Endothelial cell of umbilical vein (primary cell): Measurements from ENCODE around the gene ACTR2. TPM values are rescaled to one million over a fixed set of nuclear protein-coding genes. Genes with fewer than 3 reads are reported as not detected.

Experiments
- BruUV-seq: library from RNA; stranded (reverse); fragments of 400-500 nt; replicated peaks from 2 replicates; lab custom pipeline; 2021; lab: Mats Ljungman, UMichigan
- CTCF ChIA-PET: fragments of 300-600, 350-600 bp; sonication (Branson Sonifier 250); formaldehyde crosslinking; loops from one replicate; lab custom pipeline; 2021; ENCODE audit warnings: antibody characterized with exemption, inconsistent platforms; lab: Charles Lee
- POLR2A ChIA-PET: fragments of 300-600, 350-600 bp; sonication (Branson Sonifier 250); formaldehyde crosslinking; loops from one replicate; lab custom pipeline; 2021; ENCODE audit warnings: antibody characterized with exemption, inconsistent platforms; lab: Charles Lee
- DNase-seq: peaks from one replicate; pipeline ENCODE4 v3.0.0-alpha.2; 2011; ENCODE audit warnings: low read depth, low spot score
- FAIRE-seq: peaks from 2 replicates; lab custom pipeline; 2011; peaks lifted over from hg19 to GRCh38; lab: Jason Lieb, UNC
- H2AFZ ChIP-seq: 2 replicates; pipeline ENCODE4 v1.6.0; 2012; ENCODE audit warnings: low read depth, low read length, control low read depth, inconsistent platforms
- H3K27ac ChIP-seq: 2 replicates; pipeline ENCODE4 v1.5.1; 2011; ENCODE audit warnings: low read depth, mild to moderate bottlenecking, control low read depth, low read length, moderate library complexity; ENCODE audit not compliant: insufficient read depth
- H3K27me3 ChIP-seq, 2 experiments: 2 replicates each; pipeline versions ENCODE4 v1.6.0 to v1.6.1; 2011; ENCODE audit warnings: low read length in 2 of 2, mixed read lengths in 1 of 2; ENCODE audit not compliant: control insufficient read depth in 2 of 2, insufficient read depth in 2 of 2
- H3K36me3 ChIP-seq, 2 experiments: 2 replicates in 1 of 2; 3 replicates in 1 of 2; pipeline ENCODE4 v1.5.1; 2011; ENCODE audit warnings: low read length in 2 of 2, mild to moderate bottlenecking in 1 of 2, moderate library complexity in 1 of 2; ENCODE audit not compliant: control insufficient read depth in 2 of 2, insufficient read depth in 2 of 2; ENCODE audit errors: extremely low read depth in 1 of 2
- H3K4me1 ChIP-seq: 3 replicates; pipeline ENCODE4 v1.5.1; 2011; ENCODE audit warnings: mild to moderate bottlenecking, low read length; ENCODE audit not compliant: control insufficient read depth, insufficient read depth; ENCODE audit errors: extremely low read depth
- H3K4me2 ChIP-seq: 2 replicates; pipeline ENCODE4 v1.6.1; 2011; ENCODE audit warnings: low read length, control low read depth, mixed read lengths; ENCODE audit not compliant: insufficient read depth
- H3K4me3 ChIP-seq, 3 experiments: fragments of 200-600 bp in 1 of 3; sonication (generic), shearing (Covaris generic) in 1 of 3; replicated peaks in 1 of 3; 2 replicates each; pipeline ENCODE4 v1.5.1; 2011 to 2016; ENCODE audit warnings: control low read depth in 3 of 3, low read length in 3 of 3, mild to moderate bottlenecking in 2 of 3, inconsistent platforms in 1 of 3, low read depth in 1 of 3, moderate library complexity in 1 of 3; ENCODE audit not compliant: insufficient read depth in 1 of 3
- H3K79me2 ChIP-seq: 2 replicates; pipeline ENCODE4 v1.6.0; 2012; ENCODE audit warnings: low read length, inconsistent platforms; ENCODE audit not compliant: control insufficient read depth, insufficient read depth
- H3K9ac ChIP-seq: replicated peaks from 2 replicates; pipeline ENCODE3; 2011; ENCODE audit warnings: low read length, control low read depth; ENCODE audit not compliant: insufficient read depth; ENCODE audit errors: extremely low read depth
- H3K9me1 ChIP-seq: replicated peaks from 3 replicates; pipeline ENCODE4 v1.6.0; 2011; ENCODE audit warnings: mild to moderate bottlenecking, low read length; ENCODE audit not compliant: control insufficient read depth, insufficient read depth; ENCODE audit errors: extremely low read depth
- H3K9me3 ChIP-seq: replicated peaks from 2 replicates; pipeline ENCODE4 v1.5.1; 2012; ENCODE audit warnings: low read length, inconsistent platforms; ENCODE audit not compliant: control insufficient read depth, insufficient read depth
- H4K20me1 ChIP-seq: replicated peaks from 2 replicates; pipeline ENCODE3; 2011; ENCODE audit warnings: mild to moderate bottlenecking, low read length; ENCODE audit not compliant: control insufficient read depth, insufficient read depth; ENCODE audit errors: extremely low read depth
- EZH2 ChIP-seq: IDR thresholded peaks from 2 replicates; pipeline ENCODE4 v1.6.1; 2012; ENCODE audit warnings: borderline replicate concordance, low read depth, mild to moderate bottlenecking, moderate library complexity, low read length, inconsistent platforms; ENCODE audit not compliant: severe bottlenecking
- FOS ChIP-seq: IDR thresholded peaks from 2 replicates; pipeline ENCODE4 v1.6.1; 2011; ENCODE audit warnings: mild to moderate bottlenecking, low read length, moderate library complexity, borderline replicate concordance; ENCODE audit not compliant: insufficient read depth
- GATA2 ChIP-seq: IDR thresholded peaks from 2 replicates; pipeline ENCODE4 v1.7.0; 2011; ENCODE audit warnings: low read depth, mild to moderate bottlenecking, moderate library complexity, mixed read lengths, low read length; ENCODE audit not compliant: insufficient read length, insufficient read depth
- JUN ChIP-seq: IDR thresholded peaks from 2 replicates; pipeline ENCODE4 v1.6.1; 2011; ENCODE audit warnings: borderline replicate concordance, low read depth; ENCODE audit not compliant: insufficient read length, insufficient read depth
- MYC ChIP-seq: IDR thresholded peaks from one replicate; pipeline ENCODE4 v1.6.1; 2011; ENCODE audit warnings: mild to moderate bottlenecking, low read depth, low read length
- POLR2A ChIP-seq: IDR thresholded peaks from 2 replicates; pipeline ENCODE4 v1.6.1; 2012; ENCODE audit warnings: low read depth, mild to moderate bottlenecking, control low read depth, low read length
- POLR2AphosphoS5 ChIP-seq: IDR thresholded peaks from 2 replicates; pipeline ENCODE4 v1.6.1; 2012; ENCODE audit warnings: low read depth, mild to moderate bottlenecking, control low read depth, low read length, moderate library complexity; ENCODE audit not compliant: insufficient read depth
- dilution Hi-C: fragments of 300-500 bp; cut with MboI; formaldehyde crosslinking; loops from one replicate; pipeline ENCODE4 v1.15.0; 2019; ENCODE audit warnings: low sequenced_read_pairs; ENCODE audit not compliant: extremely low pct_ligation_motif_present
- intact Hi-C: fragments of 100-400 bp; cut with micrococcal nuclease; formaldehyde crosslinking; loops from one replicate; pipeline ENCODE4 v1.10.0; 2022
- polyA plus RNA-seq, 4 experiments: library from polyadenylated mRNA; depleted of rRNA in 3 of 4; stranded (reverse) in 3 of 4; unstranded in 1 of 4; fragments of >200 nt; gene quantifications; 2 replicates each; pipeline versions ENCODE4 v1.2.1 to v1.2.3, GENCODE V29; 2011 to 2012; ENCODE audit warnings: missing spikeins in 1 of 4
- total RNA-seq: library from RNA; stranded (reverse); gene quantifications from 2 replicates; pipeline ENCODE4 v1.2.3, GENCODE V29; 2021
- TF ChIP-seq, protein P1 (sequence below), 2 donors: IDR thresholded peaks; 1 replicate in 1 of 2; 2 replicates in 1 of 2; pipeline ENCODE4 v1.5.1; 2011; ENCODE audit warnings: low read length in 2 of 2, mild to moderate bottlenecking in 2 of 2, moderate library complexity in 2 of 2, control low read depth in 1 of 2, inconsistent platforms in 1 of 2, low read depth in 1 of 2; ENCODE audit not compliant: insufficient read depth in 1 of 2; ENCODE audit errors: extremely low read depth in 1 of 2
- TF ChIP-seq, protein P2 (sequence below): IDR thresholded peaks from 2 replicates; pipeline ENCODE4 v1.6.1; 2011; ENCODE audit not compliant: insufficient read depth, insufficient read length

ACTR2 gene
- total and polyA plus RNA-seq, 2 donors (not counting 3 experiments of a cell fraction or from before 2014, with no cell fraction given): 48.7 to 287 TPM

DNA sequence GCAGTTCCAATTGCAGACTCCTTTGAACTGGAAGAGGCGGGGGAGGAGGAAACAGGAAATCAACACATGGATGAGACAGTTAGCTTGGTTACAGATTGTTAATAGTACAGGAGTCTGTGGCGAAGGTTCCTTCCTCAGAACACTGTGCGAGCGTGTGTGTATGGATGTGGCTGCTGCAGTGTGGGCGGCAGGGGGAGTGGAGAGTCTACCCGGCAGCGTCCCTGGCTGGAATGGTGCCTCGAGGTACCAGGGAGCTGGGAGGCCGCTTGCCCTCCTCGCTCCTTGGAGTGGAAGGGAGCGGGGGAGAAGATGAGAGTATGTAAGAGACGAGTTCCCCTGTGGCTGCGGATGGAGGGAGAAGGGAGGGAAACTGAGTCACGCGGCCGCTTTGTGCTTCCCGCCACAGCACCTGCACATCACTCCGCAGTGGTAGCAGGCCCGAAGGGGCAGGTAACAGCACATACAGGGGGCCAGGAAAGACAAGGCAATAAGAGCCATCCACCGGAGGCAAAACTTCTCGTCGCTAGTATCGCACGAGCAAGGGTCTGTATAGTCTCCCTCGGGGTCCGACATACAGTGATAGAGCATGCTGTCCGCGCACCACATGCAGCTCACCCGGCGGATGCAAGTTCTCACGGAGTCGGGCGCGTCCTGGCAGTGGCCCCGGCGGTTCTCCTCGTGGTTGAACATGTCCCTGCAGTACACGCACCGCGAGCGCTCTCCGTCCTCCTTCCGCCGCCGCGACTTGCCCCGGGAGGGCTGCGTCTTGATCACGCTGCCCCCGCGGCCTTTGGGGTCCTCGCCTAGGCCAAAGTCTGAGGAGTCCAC lies 85.7 kb downstream of the ACTR2 start:
- H3K9me1 ChIP-seq: no peaks in the 10 kb centered on the region
- H3K79me2 ChIP-seq: no peaks in the 10 kb centered on the region
- H3K36me3 ChIP-seq: no peaks in the 10 kb centered on the region
- no peak overlapping the region for H3K9ac ChIP-seq
- no peaks in the 10 kb centered on the region for H3K9me3 ChIP-seq
- ChIA-PET POLR2A (no interaction called here), CTCF (no interaction called here)
- FAIRE-seq (no peak), DNase-seq (no peak)
- H3K4me3 ChIP-seq: no peak overlapping the region
- dilution Hi-C loops (no loop called here), intact Hi-C loops (loop anchor here (5.0 kb wide), 1 partner anchor 39 kb away; no protein-coding TSS in a partner anchor)
- TF ChIP-seq EZH2 (no peak), POLR2A (no peak), FOS (no peak), MYC (no peak), JUN (no peak), GATA2 (no peak), POLR2AphosphoS5 (no peak)
- TF ChIP-seq, protein P1, sequence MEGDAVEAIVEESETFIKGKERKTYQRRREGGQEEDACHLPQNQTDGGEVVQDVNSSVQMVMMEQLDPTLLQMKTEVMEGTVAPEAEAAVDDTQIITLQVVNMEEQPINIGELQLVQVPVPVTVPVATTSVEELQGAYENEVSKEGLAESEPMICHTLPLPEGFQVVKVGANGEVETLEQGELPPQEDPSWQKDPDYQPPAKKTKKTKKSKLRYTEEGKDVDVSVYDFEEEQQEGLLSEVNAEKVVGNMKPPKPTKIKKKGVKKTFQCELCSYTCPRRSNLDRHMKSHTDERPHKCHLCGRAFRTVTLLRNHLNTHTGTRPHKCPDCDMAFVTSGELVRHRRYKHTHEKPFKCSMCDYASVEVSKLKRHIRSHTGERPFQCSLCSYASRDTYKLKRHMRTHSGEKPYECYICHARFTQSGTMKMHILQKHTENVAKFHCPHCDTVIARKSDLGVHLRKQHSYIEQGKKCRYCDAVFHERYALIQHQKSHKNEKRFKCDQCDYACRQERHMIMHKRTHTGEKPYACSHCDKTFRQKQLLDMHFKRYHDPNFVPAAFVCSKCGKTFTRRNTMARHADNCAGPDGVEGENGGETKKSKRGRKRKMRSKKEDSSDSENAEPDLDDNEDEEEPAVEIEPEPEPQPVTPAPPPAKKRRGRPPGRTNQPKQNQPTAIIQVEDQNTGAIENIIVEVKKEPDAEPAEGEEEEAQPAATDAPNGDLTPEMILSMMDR (IDR thresholded peaks at IDR 0.05; ENCODE audit: extremely low read depth in 1 of 2, insufficient read depth in 1 of 2, low read depth in 1 of 2, low read length in 2 of 2): no peak
- TF ChIP-seq, protein P2, sequence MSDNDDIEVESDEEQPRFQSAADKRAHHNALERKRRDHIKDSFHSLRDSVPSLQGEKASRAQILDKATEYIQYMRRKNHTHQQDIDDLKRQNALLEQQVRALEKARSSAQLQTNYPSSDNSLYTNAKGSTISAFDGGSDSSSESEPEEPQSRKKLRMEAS: no peak
- no peaks in the 10 kb centered on the region for H3K27me3 ChIP-seq
- H2AFZ ChIP-seq: no peak overlapping the region
- no peak overlapping the region for H3K4me2 ChIP-seq
- H3K27ac ChIP-seq: no peak overlapping the region
- BruUV-seq: no TSS peak
- no peaks in the 10 kb centered on the region for H4K20me1 ChIP-seq
- peaks cover 8% of the 10 kb centered on the region for H3K4me1 ChIP-seq
